B cell (primary cell): Measurements from ENCODE around the gene OVCH2. TPM values are rescaled to one million over a fixed set of nuclear protein-coding genes. Genes with fewer than 3 reads are reported as not detected.
A peak's percentile ranks its signal among the peaks of the same experiment; 100 is the strongest.

Source experiments
- ATAC-seq: fragments of 200-7000 bp; cut with Tn5 transposase; one replicate; pipeline ENCODE4 v1.10.0; 2021; ENCODE audit warnings: low read depth, mild to moderate bottlenecking, moderate number of reproducible peaks, moderate library complexity
- CTCF ChIA-PET: fragments of 350-600 bp; sonication (Branson Sonifier 250); formaldehyde crosslinking; loops from one replicate; lab custom pipeline; 2021; ENCODE audit warnings: antibody characterized with exemption, inconsistent platforms; lab: Charles Lee
- POLR2A ChIA-PET: fragments of 350-600 bp; sonication (Branson Sonifier 250); formaldehyde crosslinking; loops from one replicate; lab custom pipeline; 2021; ENCODE audit warnings: antibody characterized with exemption; lab: Charles Lee
- DNase-seq: peaks from one replicate; pipeline ENCODE4 v3.0.0; 2013
- H2AFZ ChIP-seq: 2 replicates; pipeline ENCODE4 v1.6.1; 2012; ENCODE audit warnings: mild to moderate bottlenecking, low read depth, low read length; ENCODE audit not compliant: insufficient read depth, poor library complexity, severe bottlenecking
- H3K27ac ChIP-seq, 2 donors: 1 replicate in 1 of 2; 2 replicates in 1 of 2; pipeline ENCODE4 v1.5.1; 2012 to 2013; ENCODE audit warnings: low read length in 2 of 2, mild to moderate bottlenecking in 2 of 2, moderate library complexity in 1 of 2
- H3K27me3 ChIP-seq, 4 experiments: fragments of 200-600 bp in 1 of 4; sonication (generic) in 1 of 4; replicated peaks in 1 of 4; 1 replicate in 2 of 4; 2 replicates in 2 of 4; pipeline versions ENCODE4 v1.6.1 to v1.7.0; 2013 to 2016; ENCODE audit warnings: low read length in 3 of 4, mild to moderate bottlenecking in 2 of 4, mixed read lengths in 1 of 4, moderate library complexity in 1 of 4; ENCODE audit not compliant: insufficient read depth in 4 of 4, control insufficient read depth in 3 of 4; ENCODE audit errors: control extremely low read depth in 1 of 4
- H3K36me3 ChIP-seq, 2 experiments: replicated peaks in 1 of 2; 1 replicate in 1 of 2; 2 replicates in 1 of 2; pipeline versions ENCODE4 v1.6.1 to v1.7.1; 2013; ENCODE audit warnings: low read length in 1 of 2; ENCODE audit not compliant: insufficient read depth in 2 of 2, control insufficient read depth in 1 of 2; ENCODE audit errors: control extremely low read depth in 1 of 2, extremely low read depth in 1 of 2
- H3K4me1 ChIP-seq, 2 donors: fragments of 200-600 bp in 1 of 2; sonication (generic) in 1 of 2; 1 replicate in 1 of 2; 2 replicates in 1 of 2; pipeline versions ENCODE4 v1.5.1 to v1.6.1; 2013 to 2017; ENCODE audit warnings: low read length in 2 of 2; ENCODE audit not compliant: control insufficient read depth in 2 of 2, insufficient read depth in 2 of 2
- H3K4me2 ChIP-seq: replicated peaks from 2 replicates; pipeline ENCODE3; 2012; ENCODE audit warnings: mild to moderate bottlenecking, low read depth, low read length; ENCODE audit not compliant: poor library complexity, severe bottlenecking
- H3K4me3 ChIP-seq, 5 experiments: fragments of 200-600 bp in 1 of 5; sonication (generic) in 1 of 5; 1 replicate in 3 of 5; 2 replicates in 2 of 5; pipeline versions ENCODE4 v1.5.1 to v1.7.0; 2011 to 2016; ENCODE audit warnings: low read length in 4 of 5, mild to moderate bottlenecking in 4 of 5, low read depth in 2 of 5, control low read depth in 1 of 5, moderate library complexity in 1 of 5; ENCODE audit not compliant: insufficient read depth in 1 of 5; ENCODE audit errors: control extremely low read depth in 1 of 5, extremely low read depth in 1 of 5
- H3K79me2 ChIP-seq: fragments of 200-600 bp; sonication (generic); one replicate; pipeline ENCODE4 v1.6.0; 2016; ENCODE audit warnings: low read length; ENCODE audit not compliant: control insufficient read depth, insufficient read depth
- H3K9ac ChIP-seq: fragments of 200-600 bp; sonication (generic); 2 replicates; pipeline ENCODE4 v1.6.1; 2017; ENCODE audit warnings: mild to moderate bottlenecking, low read length, moderate library complexity
- H3K9me3 ChIP-seq, 3 donors: one replicate each; pipeline versions ENCODE4 v1.6.1 to v1.7.1; 2013; ENCODE audit warnings: low read length in 2 of 3; ENCODE audit not compliant: control insufficient read depth in 2 of 3, insufficient read depth in 1 of 3; ENCODE audit errors: control extremely low read depth in 1 of 3
- H4K20me1 ChIP-seq: 2 replicates; pipeline ENCODE4 v1.6.0; 2012; ENCODE audit warnings: mild to moderate bottlenecking, low read length; ENCODE audit not compliant: insufficient read depth, control insufficient read depth, poor library complexity, severe bottlenecking
- H3K27ac Mint-ChIP-seq: one replicate; pipeline ENCODE4 v1.8.0; 2021; ENCODE audit warnings: mixed read lengths
- H3K27me3 Mint-ChIP-seq: one replicate; pipeline ENCODE4 v1.8.0; 2021; ENCODE audit warnings: mixed read lengths
- H3K4me1 Mint-ChIP-seq: one replicate; pipeline ENCODE4 v1.8.0; 2021; ENCODE audit warnings: mixed read lengths
- H3K4me3 Mint-ChIP-seq: one replicate; pipeline ENCODE4 v1.8.0; 2021; ENCODE audit warnings: mixed read lengths
- H3K9me3 Mint-ChIP-seq: one replicate; pipeline ENCODE4 v1.8.0; 2022; ENCODE audit warnings: mixed read lengths; ENCODE audit not compliant: insufficient read depth
- EZH2 ChIP-seq: IDR thresholded peaks from 2 replicates; pipeline ENCODE4 v1.6.1; 2012; ENCODE audit warnings: borderline replicate concordance, low read depth, mild to moderate bottlenecking, moderate library complexity, low read length; ENCODE audit not compliant: insufficient read depth, poor library complexity, severe bottlenecking
- WGBS: methylation state at CpG from one replicate; pipeline ENCODE4 v1.1.5; 2013; ENCODE audit warnings: missing lambda C conversion rate; ENCODE audit not compliant: insufficient coverage; 5-methylcytosine and 5-hydroxymethylcytosine counted together
- intact Hi-C: fragments of 100-400 bp; cut with micrococcal nuclease; formaldehyde crosslinking; loops from one replicate; pipeline ENCODE4 v1.10.0; 2022
- polyA plus RNA-seq: library from polyadenylated mRNA; depleted of rRNA; stranded (reverse); fragments of >200 nt; gene quantifications from 2 replicates; pipeline ENCODE4 v1.2.3, GENCODE V29; 2012
- total RNA-seq, 2 donors: library from RNA; stranded (reverse); fragments of 120-200 nt in 1 of 2; gene quantifications; 1 replicate in 1 of 2; 2 replicates in 1 of 2; pipeline versions ENCODE4 v1.2.3 to v1.2.4, GENCODE V29; 2013 to 2022
- TF ChIP-seq, protein P1 (sequence below): fragments of 200-600 bp; IDR thresholded peaks from one replicate; pipeline ENCODE4 v1.8.0; 2022; ENCODE audit warnings: antibody characterized with exemption, mild to moderate bottlenecking

The OVCH2 gene
- total and polyA plus RNA-seq, 2 donors (not counting 1 experiment from before 2014, with no cell fraction given): not detected

- no peak overlapping the region for H3K27ac Mint-ChIP-seq
- Histone ChIP-seq H3K27ac (no peak overlapping the region), H3K27me3 (peaks cover 0 to 21% (median 16%) of the 10 kb centered on the region in 4 experiments), H3K4me2 (no peak overlapping the region), H3K4me3 (no peak overlapping the region), H3K9ac (no peak overlapping the region), H3K4me1 (peaks cover 2 to 3% of the 10 kb centered on the region in 2 donors), H3K9me3 (no peaks in the 10 kb centered on the region), H4K20me1 (no peaks in the 10 kb centered on the region), H3K36me3 (no peaks in the 10 kb centered on the region), H3K79me2 (no peaks in the 10 kb centered on the region), H2AFZ (no peak overlapping the region)
- H3K4me1 Mint-ChIP-seq: no peaks in the 10 kb centered on the region
- no peak for TF ChIP-seq EZH2
- TF ChIP-seq, protein P1, sequence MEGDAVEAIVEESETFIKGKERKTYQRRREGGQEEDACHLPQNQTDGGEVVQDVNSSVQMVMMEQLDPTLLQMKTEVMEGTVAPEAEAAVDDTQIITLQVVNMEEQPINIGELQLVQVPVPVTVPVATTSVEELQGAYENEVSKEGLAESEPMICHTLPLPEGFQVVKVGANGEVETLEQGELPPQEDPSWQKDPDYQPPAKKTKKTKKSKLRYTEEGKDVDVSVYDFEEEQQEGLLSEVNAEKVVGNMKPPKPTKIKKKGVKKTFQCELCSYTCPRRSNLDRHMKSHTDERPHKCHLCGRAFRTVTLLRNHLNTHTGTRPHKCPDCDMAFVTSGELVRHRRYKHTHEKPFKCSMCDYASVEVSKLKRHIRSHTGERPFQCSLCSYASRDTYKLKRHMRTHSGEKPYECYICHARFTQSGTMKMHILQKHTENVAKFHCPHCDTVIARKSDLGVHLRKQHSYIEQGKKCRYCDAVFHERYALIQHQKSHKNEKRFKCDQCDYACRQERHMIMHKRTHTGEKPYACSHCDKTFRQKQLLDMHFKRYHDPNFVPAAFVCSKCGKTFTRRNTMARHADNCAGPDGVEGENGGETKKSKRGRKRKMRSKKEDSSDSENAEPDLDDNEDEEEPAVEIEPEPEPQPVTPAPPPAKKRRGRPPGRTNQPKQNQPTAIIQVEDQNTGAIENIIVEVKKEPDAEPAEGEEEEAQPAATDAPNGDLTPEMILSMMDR: no peak
- DNase-seq (no peak), ATAC-seq (no peak)
- H3K9me3 Mint-ChIP-seq: no peaks in the 10 kb centered on the region
- 77% methylated on average over 4 of the region's 5 CpGs for WGBS
- ChIA-PET CTCF (interaction anchor here (0.9 to 5.6 kb wide), 7 partner anchors 9 to 884 kb away, joined by 3 to 82 read pairs (median 5); no protein-coding TSS in a partner anchor), POLR2A (no interaction called here)
- no peak overlapping the region for H3K4me3 Mint-ChIP-seq
- intact Hi-C loops: no loop called here
- peaks cover 41% of the 10 kb centered on the region for H3K27me3 Mint-ChIP-seq
These were observed 9.9 kb downstream of the OVCH2 start for GRCh38 chr11:7696424-7696823.

- Mint-ChIP-seq H3K27ac (no peak overlapping the region), H3K27me3 (peaks cover 45% of the 10 kb centered on the region), H3K4me3 (no peak overlapping the region), H3K4me1 (no peaks in the 10 kb centered on the region), H3K9me3 (no peaks in the 10 kb centered on the region)
- ATAC-seq (no peak), DNase-seq (no peak)
- WGBS: no CpG with 5 or more reads among the region's 3 CpGs
- no peak overlapping the region for H2AFZ ChIP-seq
- no peak overlapping the region for H3K4me3 ChIP-seq
- no peak overlapping the region for H3K27ac ChIP-seq
- peak overlapping the region; percentile 36 for H3K4me2 ChIP-seq
- no peak for TF ChIP-seq EZH2
- TF ChIP-seq, protein P1: no peak
- H3K4me1 ChIP-seq: peaks cover 2 to 3% of the 10 kb centered on the region in 2 donors
- H3K9me3 ChIP-seq: no peaks in the 10 kb centered on the region
- no peaks in the 10 kb centered on the region for H3K79me2 ChIP-seq
- H3K27me3 ChIP-seq: peaks cover 0 to 16% (median 15%) of the 10 kb centered on the region in 4 experiments
- no peaks in the 10 kb centered on the region for H3K36me3 ChIP-seq
- H3K9ac ChIP-seq: no peak overlapping the region
- H4K20me1 ChIP-seq: no peaks in the 10 kb centered on the region
- intact Hi-C loops: loop anchor here (1.0 kb wide), 2 partner anchors 550 to 596 kb away; no protein-coding TSS in a partner anchor
- ChIA-PET POLR2A (no interaction called here), CTCF (interaction anchor here (0.6 to 5.6 kb wide), 24 partner anchors 8 to 938 kb away, joined by 3 to 82 read pairs (median 4); partner anchors contain the start of gene OVCH2)
These were observed 12.0 kb downstream of the OVCH2 start for GRCh38 chr11:7694235-7694634.
